CD14-positive monocyte (primary cell): ENCODE results near the gene UVSSA. TPM values are rescaled to one million over a fixed set of nuclear protein-coding genes. Genes with fewer than 3 reads are reported as not detected.
A peak's percentile ranks its signal among the peaks of the same experiment; 100 is the strongest.

Experiments used
- DNase-seq, 3 donors: peaks; one replicate each; pipeline ENCODE4 v3.0.0-alpha.2; 2011 to 2022
- H2AFZ ChIP-seq: 2 replicates; pipeline ENCODE4 v1.6.0; 2012; ENCODE audit warnings: mild to moderate bottlenecking, low read depth, low read length, inconsistent platforms; ENCODE audit not compliant: insufficient read depth, poor library complexity, severe bottlenecking
- H3K27ac ChIP-seq, 2 donors: 1 replicate in 1 of 2; 2 replicates in 1 of 2; pipeline ENCODE4 v1.5.1; 2012 to 2013; ENCODE audit warnings: low read length in 2 of 2, control low read depth in 1 of 2, inconsistent platforms in 1 of 2, low read depth in 1 of 2, mild to moderate bottlenecking in 1 of 2
- H3K27me3 ChIP-seq, 2 donors: one replicate each; pipeline versions ENCODE4 v1.6.0 to v1.6.1; 2011 to 2013; ENCODE audit warnings: low read length in 2 of 2; ENCODE audit not compliant: control insufficient read depth in 2 of 2, insufficient read depth in 2 of 2
- H3K36me3 ChIP-seq, 2 donors: replicated peaks in 1 of 2; 1 replicate in 1 of 2; 2 replicates in 1 of 2; pipeline versions ENCODE4 v1.5.1 to v1.6.1; 2012 to 2013; ENCODE audit warnings: low read length in 2 of 2, control low read depth in 1 of 2, inconsistent platforms in 1 of 2, mild to moderate bottlenecking in 1 of 2; ENCODE audit not compliant: insufficient read depth in 2 of 2, control insufficient read depth in 1 of 2
- H3K4me1 ChIP-seq, 2 donors: 1 replicate in 1 of 2; 2 replicates in 1 of 2; pipeline versions ENCODE4 v1.5.1 to v1.6.1; 2012 to 2013; ENCODE audit warnings: low read length in 2 of 2, control low read depth in 1 of 2, inconsistent platforms in 1 of 2, mild to moderate bottlenecking in 1 of 2, moderate library complexity in 1 of 2; ENCODE audit not compliant: insufficient read depth in 2 of 2, control insufficient read depth in 1 of 2
- H3K4me2 ChIP-seq: replicated peaks from 2 replicates; pipeline ENCODE3; 2012; ENCODE audit warnings: low read length, moderate library complexity, mild to moderate bottlenecking; ENCODE audit not compliant: poor library complexity, severe bottlenecking; ENCODE audit errors: extremely low read depth
- H3K4me3 ChIP-seq, 3 experiments: fragments of 200-600 bp in 1 of 3; sonication (generic) in 1 of 3; replicated peaks in 1 of 3; 1 replicate in 2 of 3; 2 replicates in 1 of 3; pipeline ENCODE4 v1.5.1; 2011 to 2013; ENCODE audit warnings: low read length in 3 of 3, mild to moderate bottlenecking in 3 of 3, control low read depth in 2 of 3, low read depth in 2 of 3, inconsistent platforms in 1 of 3, moderate library complexity in 1 of 3
- H3K79me2 ChIP-seq: 2 replicates; pipeline ENCODE4 v1.6.0; 2012; ENCODE audit warnings: mild to moderate bottlenecking, control low read depth, inconsistent platforms, low read length, moderate library complexity; ENCODE audit not compliant: insufficient read depth
- H3K9ac ChIP-seq: 2 replicates; pipeline ENCODE4 v1.6.0; 2017; ENCODE audit warnings: low read length, mild to moderate bottlenecking; ENCODE audit not compliant: insufficient read depth, poor library complexity, severe bottlenecking
- H3K9me3 ChIP-seq, 2 donors: replicated peaks in 1 of 2; 1 replicate in 1 of 2; 2 replicates in 1 of 2; pipeline versions ENCODE4 v1.5.1 to v1.6.1; 2012 to 2013; ENCODE audit warnings: low read length in 2 of 2, control low read depth in 1 of 2; ENCODE audit not compliant: control insufficient read depth in 1 of 2, insufficient read depth in 1 of 2
- H4K20me1 ChIP-seq: 2 replicates; pipeline ENCODE4 v1.6.0; 2012; ENCODE audit warnings: mild to moderate bottlenecking, low read length, control low read depth, moderate library complexity; ENCODE audit not compliant: insufficient read depth
- H3K27ac Mint-ChIP-seq, 7 donors: one replicate each; pipeline ENCODE4 v1.8.0; 2020; ENCODE audit warnings: mild to moderate bottlenecking in 7 of 7, mixed read lengths in 7 of 7, moderate library complexity in 6 of 7, inconsistent platforms in 2 of 7
- H3K27me3 Mint-ChIP-seq, 3 donors: one replicate each; pipeline ENCODE4 v1.8.0; 2021 to 2022; ENCODE audit warnings: low read depth in 3 of 3, mild to moderate bottlenecking in 3 of 3, mixed read lengths in 3 of 3, moderate library complexity in 3 of 3, inconsistent platforms in 1 of 3
- H3K36me3 Mint-ChIP-seq, 2 donors: one replicate each; pipeline ENCODE4 v1.8.0; 2020; ENCODE audit warnings: mixed read lengths in 2 of 2, inconsistent platforms in 1 of 2, mild to moderate bottlenecking in 1 of 2
- H3K4me1 Mint-ChIP-seq: one replicate; pipeline ENCODE4 v1.8.0; 2020; ENCODE audit warnings: mild to moderate bottlenecking, mixed read lengths
- H3K4me3 Mint-ChIP-seq, 2 donors: one replicate each; pipeline ENCODE4 v1.8.0; 2020; ENCODE audit warnings: mild to moderate bottlenecking in 2 of 2, mixed read lengths in 2 of 2, moderate library complexity in 1 of 2
- H3K9me3 Mint-ChIP-seq, 7 donors: one replicate each; pipeline ENCODE4 v1.8.0; 2020 to 2022; ENCODE audit warnings: mixed read lengths in 7 of 7, mild to moderate bottlenecking in 6 of 7, moderate library complexity in 6 of 7, inconsistent platforms in 2 of 7
- WGBS: methylation state at CpG from one replicate; pipeline ENCODE4 v1.1.5; 2013; ENCODE audit warnings: missing lambda C conversion rate; ENCODE audit not compliant: insufficient coverage; 5-methylcytosine and 5-hydroxymethylcytosine counted together
- intact Hi-C, 2 donors: fragments of 100-400 bp; cut with micrococcal nuclease; formaldehyde crosslinking; loops; one replicate each; pipeline versions ENCODE4 v1.15.0 to v1.15.1; 2023
- polyA plus RNA-seq, 3 donors: library from polyadenylated mRNA; depleted of rRNA in 1 of 3; unstranded in 2 of 3; stranded (reverse) in 1 of 3; fragments of 300-500 nt in 2 of 3; fragments of >200 nt in 1 of 3; fragmentation: Illumina TruSeq in 2 of 3; gene quantifications; 1 replicate in 2 of 3; 2 replicates in 1 of 3; pipeline ENCODE4 v1.2.3, GENCODE V29; 2012 to 2021
- TF ChIP-seq, protein P1 (sequence below): fragments of 200-600 bp; IDR thresholded peaks from one replicate; pipeline ENCODE4 v1.8.0; 2022; ENCODE audit warnings: antibody characterized with exemption, mild to moderate bottlenecking

The UVSSA gene
- polyA plus RNA-seq, 3 donors: 2.6 to 54.0 (median 4.8) TPM

DNA sequence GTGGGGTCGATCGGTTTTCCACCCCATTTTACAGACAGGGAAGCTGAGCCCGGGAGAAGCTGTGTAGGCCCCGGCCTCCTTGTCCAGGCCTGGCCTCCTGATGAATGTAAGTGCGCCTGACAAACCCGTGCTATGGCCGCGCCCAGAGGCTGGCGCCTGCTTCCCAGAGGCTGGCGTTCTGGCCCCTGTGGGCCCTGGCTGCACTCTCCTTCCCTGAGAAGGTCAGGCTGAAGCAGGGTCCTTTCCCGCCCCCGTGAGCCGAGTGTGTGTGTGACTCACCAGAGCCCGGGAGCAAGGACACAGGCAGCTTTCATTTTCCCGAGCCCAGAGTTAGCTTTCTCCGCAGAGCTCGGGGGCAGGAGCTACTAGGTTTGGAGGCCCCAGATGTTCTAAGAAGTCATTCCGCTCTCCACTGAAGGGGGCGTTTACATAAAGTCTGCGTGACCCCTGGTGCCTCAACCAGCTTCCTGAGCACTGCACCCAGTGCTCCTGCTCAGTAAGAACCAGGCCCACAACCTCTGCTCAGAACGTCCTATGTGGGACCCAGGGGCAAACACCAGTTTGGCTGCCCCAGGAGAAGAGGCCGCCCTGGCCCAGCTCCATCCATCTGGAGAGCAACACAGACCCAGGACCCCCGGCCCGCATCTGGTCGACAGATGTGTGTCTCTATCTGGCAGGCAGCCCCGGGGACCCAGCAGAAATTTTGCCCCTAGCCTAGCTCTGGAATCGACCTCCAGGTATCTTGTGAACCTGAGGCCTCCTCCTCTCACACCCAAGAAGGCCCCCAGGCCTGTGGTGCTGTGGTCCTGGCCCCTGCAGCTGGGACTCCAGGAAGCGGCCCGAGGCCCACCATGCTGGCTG, 13.6 kb downstream of the UVSSA start:
- H3K36me3 Mint-ChIP-seq: peaks cover 24 to 72% of the 10 kb centered on the region in 2 donors
- no peaks in the 10 kb centered on the region for H4K20me1 ChIP-seq
- no peaks in the 10 kb centered on the region for H3K4me1 ChIP-seq
- peaks cover 0 to 5% (median 2%) of the 10 kb centered on the region in 3 donors for H3K27me3 Mint-ChIP-seq
- H3K27ac ChIP-seq: no peak overlapping the region
- no peak overlapping the region for H3K4me2 ChIP-seq
- H3K9ac ChIP-seq: no peak overlapping the region
- H3K4me3 ChIP-seq: no peak overlapping the region
- TF ChIP-seq, protein P1, sequence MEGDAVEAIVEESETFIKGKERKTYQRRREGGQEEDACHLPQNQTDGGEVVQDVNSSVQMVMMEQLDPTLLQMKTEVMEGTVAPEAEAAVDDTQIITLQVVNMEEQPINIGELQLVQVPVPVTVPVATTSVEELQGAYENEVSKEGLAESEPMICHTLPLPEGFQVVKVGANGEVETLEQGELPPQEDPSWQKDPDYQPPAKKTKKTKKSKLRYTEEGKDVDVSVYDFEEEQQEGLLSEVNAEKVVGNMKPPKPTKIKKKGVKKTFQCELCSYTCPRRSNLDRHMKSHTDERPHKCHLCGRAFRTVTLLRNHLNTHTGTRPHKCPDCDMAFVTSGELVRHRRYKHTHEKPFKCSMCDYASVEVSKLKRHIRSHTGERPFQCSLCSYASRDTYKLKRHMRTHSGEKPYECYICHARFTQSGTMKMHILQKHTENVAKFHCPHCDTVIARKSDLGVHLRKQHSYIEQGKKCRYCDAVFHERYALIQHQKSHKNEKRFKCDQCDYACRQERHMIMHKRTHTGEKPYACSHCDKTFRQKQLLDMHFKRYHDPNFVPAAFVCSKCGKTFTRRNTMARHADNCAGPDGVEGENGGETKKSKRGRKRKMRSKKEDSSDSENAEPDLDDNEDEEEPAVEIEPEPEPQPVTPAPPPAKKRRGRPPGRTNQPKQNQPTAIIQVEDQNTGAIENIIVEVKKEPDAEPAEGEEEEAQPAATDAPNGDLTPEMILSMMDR: no peak
- no peaks in the 10 kb centered on the region for H3K27me3 ChIP-seq
- intact Hi-C loops: no loop called here
- 97% methylated on average over 29 of the region's 29 CpGs for WGBS
- no peak for DNase-seq
- H3K27ac Mint-ChIP-seq: peak overlapping the region in 2 of 7 donors; percentile 46 to 48
- H3K9me3 ChIP-seq: no peaks in the 10 kb centered on the region
- H3K4me3 Mint-ChIP-seq: no peak overlapping the region
- no peaks in the 10 kb centered on the region for H3K4me1 Mint-ChIP-seq
- H3K36me3 ChIP-seq: peaks cover 48 to 62% of the 10 kb centered on the region in 2 donors
- H3K79me2 ChIP-seq: no peaks in the 10 kb centered on the region
- no peak overlapping the region for H2AFZ ChIP-seq
- H3K9me3 Mint-ChIP-seq: no peaks in the 10 kb centered on the region

DNA sequence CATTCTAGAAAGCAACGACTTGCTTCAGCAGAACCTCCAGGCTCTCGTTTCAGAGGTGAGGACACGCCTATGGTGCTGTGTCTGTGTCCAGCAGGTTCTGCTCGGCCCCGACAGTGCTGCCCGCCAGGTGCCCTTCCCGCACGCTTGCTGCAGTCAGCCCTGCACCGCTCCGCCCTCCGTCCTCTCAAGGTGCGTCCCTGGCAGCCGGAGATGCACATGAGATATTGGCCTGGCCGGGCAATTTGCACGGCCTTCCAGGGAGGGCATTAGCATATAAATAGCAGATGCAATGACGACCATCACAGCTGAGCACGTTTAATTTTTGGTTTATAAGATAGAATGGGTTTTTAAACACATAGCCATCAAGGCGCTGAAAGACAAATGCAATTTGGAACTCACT, 14.4 kb downstream of the UVSSA start:
- H4K20me1 ChIP-seq: no peaks in the 10 kb centered on the region
- Mint-ChIP-seq H3K9me3 (no peaks in the 10 kb centered on the region), H3K27me3 (peaks cover 0 to 5% (median 2%) of the 10 kb centered on the region in 3 donors), H3K27ac (no peak overlapping the region), H3K4me3 (no peak overlapping the region), H3K4me1 (no peaks in the 10 kb centered on the region), H3K36me3 (peaks cover 23 to 73% of the 10 kb centered on the region in 2 donors)
- no peak overlapping the region for H2AFZ ChIP-seq
- no peak overlapping the region for H3K4me3 ChIP-seq
- TF ChIP-seq, protein P1: no peak
- no peak overlapping the region for H3K9ac ChIP-seq
- H3K4me1 ChIP-seq: no peaks in the 10 kb centered on the region
- no peak overlapping the region for H3K4me2 ChIP-seq
- no peaks in the 10 kb centered on the region for H3K27me3 ChIP-seq
- 95% methylated on average over 15 of the region's 18 CpGs for WGBS
- H3K79me2 ChIP-seq: no peaks in the 10 kb centered on the region
- DNase-seq: no peak
- intact Hi-C loops: no loop called here
- peaks cover 47 to 63% of the 10 kb centered on the region in 2 donors for H3K36me3 ChIP-seq
- H3K27ac ChIP-seq: no peak overlapping the region
- no peaks in the 10 kb centered on the region for H3K9me3 ChIP-seq
